Inferior parietal cortex (tissue), 1 donor: ENCODE results near the gene EYA4.

Experiments used
- DNase-seq: peaks from one replicate; pipeline ENCODE4 v3.0.0-alpha.2; 2016; ENCODE audit errors: extremely low spot score

EYA4 gene

DNA sequence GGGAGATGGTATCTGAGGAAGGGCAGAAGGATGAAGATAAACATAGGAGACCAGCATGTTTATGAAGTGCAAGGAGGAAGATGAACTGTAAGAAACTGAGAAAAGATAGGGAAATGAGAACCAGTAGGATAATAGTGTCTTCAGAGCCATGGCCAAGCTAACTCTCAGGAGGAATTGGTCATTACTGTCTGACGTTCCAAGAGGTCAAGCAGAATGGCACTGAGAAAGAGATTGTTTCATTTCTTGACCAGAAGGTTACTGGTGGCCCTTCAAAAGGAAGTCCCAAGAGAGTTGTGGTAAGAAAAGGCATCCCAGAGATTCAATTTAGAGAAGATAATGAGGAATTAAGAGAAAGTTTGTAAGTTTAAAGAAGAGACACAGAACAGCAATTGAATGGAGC, 47.5 kb downstream of the EYA4 start:
- DNase-seq, result no peak

GRCh38 chr6:133289733-133290306, 48.7 kb downstream of the EYA4 start:
- no peak for DNase-seq

GRCh38 chr6:133290930-133291329, 49.8 kb downstream of the EYA4 start:
- DNase-seq, result no peak

GRCh38 chr6:133291671-133292070, 50.5 kb downstream of the EYA4 start:
- DNase-seq, result no peak

GRCh38 chr6:133297657-133298056, 56.5 kb downstream of the EYA4 start:
- no peak for DNase-seq

DNA sequence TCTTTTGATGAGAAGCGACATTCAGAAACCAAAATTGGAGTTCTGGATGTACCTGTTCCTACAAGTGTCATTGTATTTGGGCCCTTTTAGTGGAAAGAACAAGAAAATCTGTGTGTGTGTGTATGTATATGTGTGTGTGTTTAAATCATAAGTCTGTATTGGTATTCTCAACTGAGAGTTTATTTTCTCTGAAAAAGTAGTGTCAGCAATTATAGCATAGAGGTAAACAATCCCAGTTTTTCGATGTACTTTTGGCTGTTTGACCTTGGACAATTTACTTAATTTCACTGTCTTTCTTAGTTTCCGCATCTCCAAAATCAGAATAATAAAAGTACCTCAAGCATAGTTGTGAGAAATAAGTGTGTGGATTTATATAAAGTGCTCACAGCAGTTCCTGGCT, 57.2 kb downstream of the EYA4 start:
- no peak for DNase-seq

- no peak for DNase-seq
Measured at GRCh38 chr6:133298801-133299200, 57.6 kb downstream of the EYA4 start.

GRCh38 chr6:133300896-133301295, 59.7 kb downstream of the EYA4 start:
- no peak for DNase-seq

DNA sequence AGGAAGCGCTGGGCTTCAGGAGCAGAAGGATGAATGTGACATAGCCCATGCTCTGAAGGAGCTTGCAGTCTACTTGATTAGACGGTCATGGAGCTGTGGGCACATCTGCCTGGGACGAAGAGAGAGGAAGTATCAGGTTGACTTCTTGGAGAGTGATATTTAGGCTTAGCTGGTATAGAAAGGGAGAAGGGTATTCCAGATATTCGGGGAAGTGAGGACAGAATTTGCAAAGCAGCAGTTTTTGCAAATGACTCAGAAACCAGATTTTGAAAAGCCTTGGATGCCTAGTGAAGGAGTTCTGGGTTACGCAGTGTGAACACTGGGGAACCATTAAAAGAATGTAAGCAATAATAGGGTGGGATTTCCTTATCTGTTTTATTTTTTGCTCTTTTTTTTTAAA, 60.7 kb downstream of the EYA4 start:
- DNase-seq, result no peak

GRCh38 chr6:133306931-133307330, 65.8 kb downstream of the EYA4 start:
- DNase-seq, result no peak

DNA sequence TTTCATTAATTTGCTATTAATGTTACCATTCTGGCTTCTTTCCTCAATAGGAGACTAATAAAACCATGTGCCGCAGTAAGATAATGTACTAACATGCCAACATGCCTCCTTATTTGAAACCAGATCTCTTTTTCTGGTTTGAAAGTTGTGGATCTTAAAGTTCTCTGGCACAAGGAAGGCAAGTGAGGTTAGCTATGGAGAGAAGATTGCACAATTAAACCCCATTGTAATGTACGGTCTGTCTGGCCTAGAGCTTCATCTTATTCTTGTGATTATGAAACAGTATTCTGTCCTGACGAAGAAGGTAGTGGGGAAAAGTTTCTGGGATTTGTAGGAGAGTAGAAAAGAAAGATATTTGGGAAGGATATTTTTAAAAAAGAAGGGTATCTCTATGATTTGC, 68.4 kb downstream of the EYA4 start:
- no peak for DNase-seq

DNA sequence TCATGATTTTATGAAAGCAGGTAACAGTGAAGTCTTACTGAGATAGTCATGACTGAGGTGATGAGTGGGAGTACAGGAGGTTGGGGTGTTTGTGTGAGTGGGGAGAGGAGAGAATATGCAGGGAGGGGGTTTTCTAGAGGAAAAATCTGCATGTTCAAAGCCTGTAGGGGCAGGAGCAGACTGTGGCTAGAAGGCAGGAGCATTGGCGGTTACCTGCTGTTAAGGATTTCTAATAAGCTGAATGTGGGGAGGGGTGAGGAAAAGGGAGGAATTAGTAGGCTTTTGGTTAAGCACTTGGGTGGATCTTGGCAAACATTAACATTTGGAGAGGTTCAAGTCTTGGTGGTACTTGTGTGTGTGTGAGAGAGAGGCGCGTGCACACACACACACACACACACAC, 70.8 kb downstream of the EYA4 start:
- no peak for DNase-seq

DNA sequence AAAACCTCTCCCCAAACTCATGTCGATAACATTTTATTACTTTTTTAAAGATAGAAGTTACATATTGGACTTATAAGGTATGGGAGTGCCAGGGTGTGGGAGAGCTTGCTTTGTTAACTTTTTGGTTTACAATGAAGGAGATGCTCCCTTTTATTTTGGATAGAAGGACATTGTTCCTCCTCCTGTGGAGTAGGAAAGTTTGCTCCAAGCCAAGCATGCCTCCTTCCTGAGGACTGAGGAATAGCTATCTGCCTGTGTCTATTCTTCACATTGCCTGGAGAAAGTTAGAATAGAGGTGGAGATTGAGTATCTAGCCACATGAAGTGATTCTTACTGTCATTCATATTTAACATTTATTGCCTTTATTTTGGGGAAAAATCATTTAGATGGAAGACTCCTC, 71.9 kb downstream of the EYA4 start:
- DNase-seq, result no peak

GRCh38 chr6:133314947-133315346, 73.8 kb downstream of the EYA4 start:
- DNase-seq, result no peak

GRCh38 chr6:133315811-133316210, 74.7 kb downstream of the EYA4 start:
- no peak for DNase-seq

DNA sequence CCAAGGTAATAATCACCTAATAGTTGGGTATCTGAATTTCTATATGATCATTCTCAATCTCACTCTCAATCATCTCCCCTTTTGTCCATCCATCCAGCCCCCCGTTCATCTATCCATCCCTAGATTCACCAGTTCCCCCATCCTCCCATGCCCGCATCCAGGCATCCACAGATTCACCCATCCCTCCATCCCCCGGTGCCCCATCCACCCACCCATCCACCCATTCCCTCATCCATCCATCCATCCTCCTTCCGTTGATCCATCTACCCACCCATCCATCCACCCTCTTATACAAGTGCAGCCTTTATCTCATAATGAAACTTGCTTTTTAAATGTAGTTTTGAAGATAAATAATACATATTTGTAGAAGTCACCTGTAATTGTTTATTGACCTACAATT, 76.5 kb downstream of the EYA4 start:
- no peak for DNase-seq

GRCh38 chr6:133326584-133326983, 85.4 kb downstream of the EYA4 start:
- no peak for DNase-seq

DNA sequence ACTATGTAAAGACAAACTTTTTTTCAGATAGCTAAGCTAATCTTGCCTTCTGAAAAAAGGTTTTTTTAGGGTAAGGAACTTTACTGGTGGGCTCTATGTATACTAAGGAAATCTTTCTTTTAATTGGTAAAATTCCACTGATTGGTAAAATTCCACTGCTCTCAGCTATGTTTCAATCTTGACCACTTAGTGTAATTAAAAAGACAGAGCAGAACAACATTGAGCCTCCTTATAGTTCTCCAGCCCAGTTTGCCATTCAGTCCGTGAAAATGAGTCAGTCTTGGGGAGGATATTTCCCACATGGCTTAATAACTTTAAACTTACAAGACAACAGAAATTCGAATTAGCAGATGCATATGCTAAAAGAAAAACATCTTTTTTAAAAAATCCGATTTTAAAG, 92.7 kb downstream of the EYA4 start:
- no peak for DNase-seq

DNA sequence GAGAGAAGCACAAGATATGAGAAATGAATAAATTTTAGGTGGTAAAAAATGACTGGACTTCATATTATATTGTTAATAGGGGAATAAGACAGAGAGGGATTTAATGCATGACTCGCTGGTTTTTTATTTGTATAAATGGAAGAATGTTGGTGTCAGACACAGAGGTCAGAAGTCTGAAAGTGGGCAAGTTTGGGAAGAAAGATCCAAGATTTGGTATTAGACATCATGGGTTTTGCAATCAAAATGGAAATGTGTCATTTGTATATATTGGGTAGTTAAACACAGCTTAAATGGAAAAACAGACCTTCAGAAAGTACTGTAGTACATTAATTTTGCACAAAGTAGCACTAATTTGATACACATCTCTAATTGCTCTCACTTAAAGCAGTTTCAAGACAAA, 96.2 kb downstream of the EYA4 start:
- DNase-seq, result no peak

GRCh38 chr6:133339543-133340384, 98.6 kb downstream of the EYA4 start:
- no peak for DNase-seq

DNA sequence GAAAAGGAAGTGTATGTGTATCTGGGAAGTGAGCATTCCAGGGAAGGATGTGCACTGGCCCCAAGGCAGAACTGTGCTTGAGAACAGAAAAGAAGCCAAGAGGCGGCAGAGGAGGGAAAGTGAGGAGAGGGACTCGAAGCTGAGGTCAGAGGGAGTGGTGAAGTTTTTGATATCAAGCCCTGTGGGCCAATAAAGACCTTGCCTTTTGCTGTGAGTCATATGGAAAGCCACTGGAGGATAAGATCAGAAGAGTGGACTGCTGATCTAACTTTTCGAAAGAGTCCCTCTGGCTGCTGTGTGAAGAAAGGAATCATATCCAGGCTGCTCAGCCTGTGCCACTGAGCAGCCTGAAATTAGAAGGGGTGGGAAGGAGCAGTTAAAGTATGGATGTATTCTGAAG, 99.4 kb downstream of the EYA4 start:
- DNase-seq, result no peak

DNA sequence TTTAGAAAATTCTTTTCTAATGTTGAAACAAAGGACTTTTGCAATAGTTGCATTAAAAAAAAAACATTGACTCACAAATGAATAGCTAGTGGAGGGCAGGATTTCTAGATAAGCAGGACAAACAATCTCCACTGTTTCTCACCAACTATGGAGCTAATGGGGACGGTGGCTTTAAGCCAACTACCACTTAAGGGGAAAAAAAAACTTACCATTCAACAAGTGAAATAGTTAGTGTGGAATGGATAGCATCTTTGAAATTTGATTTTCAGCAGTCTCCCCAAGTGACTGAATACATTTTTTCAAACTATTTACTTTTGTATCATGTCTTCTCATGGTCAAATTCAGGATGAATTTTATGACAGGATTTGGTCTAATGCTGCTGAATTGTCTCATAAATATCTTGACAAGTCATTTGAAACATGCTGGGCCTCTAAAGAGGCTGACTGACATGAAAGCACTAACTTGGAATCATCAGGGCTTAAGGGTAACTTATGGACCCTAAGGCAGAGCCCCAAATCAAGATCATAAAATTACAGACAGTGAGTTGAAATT, 100.5 kb downstream of the EYA4 start:
- no peak for DNase-seq

- no peak for DNase-seq
Measured at GRCh38 chr6:133343220-133343619, 102.1 kb downstream of the EYA4 start.
